AG04449 (cell line): ENCODE measurements around the gene RPL6.

Experiments used
- CTCF ChIA-PET: fragments of 350-600 bp; formaldehyde crosslinking; extraction: SDS; loops from one replicate; lab custom pipeline; 2021; ENCODE audit warnings: antibody characterized with exemption; lab: Yijun Ruan, JAX
- POLR2A ChIA-PET: fragments of 400-600, 350-600 bp; formaldehyde crosslinking; extraction: SDS; loops from one replicate; lab custom pipeline; 2020; ENCODE audit warnings: antibody characterized with exemption, inconsistent platforms; lab: Yijun Ruan, JAX
- DNase-seq: peaks from one replicate; pipeline ENCODE4 v3.0.0-alpha.2; 2010; ENCODE audit warnings: low read depth, low spot score
- H3K4me3 ChIP-seq: 2 replicates; pipeline ENCODE4 v1.5.1; 2011; ENCODE audit warnings: low read depth, mild to moderate bottlenecking, control low read depth, low read length
- CTCF ChIP-seq: IDR thresholded peaks from one replicate; pipeline ENCODE4 v1.5.1; 2011; ENCODE audit warnings: mild to moderate bottlenecking, moderate library complexity, low read length, control low read depth, inconsistent platforms; ENCODE audit not compliant: insufficient read depth; ENCODE audit errors: missing control alignments

The RPL6 gene

GRCh38 chr12:112370868-112371510 is 38.4 kb downstream of the RPL6 start:
- no peak overlapping the region for H3K4me3 ChIP-seq
- ChIA-PET CTCF (interaction anchor here (0.6 to 1.2 kb wide), 2 partner anchors 9 to 27 kb away, joined by 3 read pairs; no protein-coding TSS in a partner anchor), POLR2A (interaction anchor here (0.7 kb wide), 1 partner anchor 93 kb away, joined by 3 read pairs; no protein-coding TSS in a partner anchor)
- no peak for DNase-seq
- TF ChIP-seq CTCF: no peak

- POLR2A ChIA-PET: no interaction called here
- H3K4me3 ChIP-seq: no peak overlapping the region
- no peak for TF ChIP-seq CTCF
- DNase-seq: no peak
- CTCF ChIA-PET: interaction anchor here (1.2 kb wide), 1 partner anchor 10 kb away, joined by 3 read pairs; no protein-coding TSS in a partner anchor
Measured at GRCh38 chr12:112370199-112370598, 39.2 kb downstream of the RPL6 start.

- no peak for TF ChIP-seq CTCF
- DNase-seq: no peak
- CTCF ChIA-PET: interaction anchor here (1.2 kb wide), 1 partner anchor 12 kb away, joined by 3 read pairs; no protein-coding TSS in a partner anchor
- POLR2A ChIA-PET: no interaction called here
- H3K4me3 ChIP-seq: no peak overlapping the region
Measured at GRCh38 chr12:112368856-112369255, 40.5 kb downstream of the RPL6 start.

DNA sequence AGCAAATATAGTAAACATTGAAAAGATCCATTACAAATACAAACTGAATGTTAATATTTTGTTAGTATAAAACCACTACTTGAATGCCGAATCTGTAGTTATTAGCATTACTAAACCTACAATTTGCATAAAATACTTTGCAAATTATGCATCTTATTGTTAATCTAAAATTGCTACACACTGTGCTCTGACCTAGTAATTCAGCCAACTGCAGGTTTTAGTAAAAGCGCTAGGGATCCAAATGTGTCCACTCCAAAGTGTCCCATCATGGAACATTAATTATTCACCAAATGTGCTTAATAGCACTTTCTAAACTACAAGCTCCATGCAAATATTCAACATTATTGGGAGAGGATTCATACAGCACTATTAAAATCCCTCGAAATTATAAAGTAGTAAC is 41.4 kb downstream of the RPL6 start:
- POLR2A ChIA-PET: no interaction called here
- H3K4me3 ChIP-seq: no peak overlapping the region
- CTCF ChIA-PET: interaction anchor here (1.0 to 1.2 kb wide), 2 partner anchors 13 to 73 kb away, joined by 3 read pairs; no protein-coding TSS in a partner anchor
- DNase-seq: no peak
- TF ChIP-seq CTCF: no peak

GRCh38 chr12:112362310-112362709 is 47.1 kb downstream of the RPL6 start:
- no peak overlapping the region for H3K4me3 ChIP-seq
- no peak for TF ChIP-seq CTCF
- no peak for DNase-seq
- ChIA-PET CTCF (no interaction called here), POLR2A (no interaction called here)

DNA sequence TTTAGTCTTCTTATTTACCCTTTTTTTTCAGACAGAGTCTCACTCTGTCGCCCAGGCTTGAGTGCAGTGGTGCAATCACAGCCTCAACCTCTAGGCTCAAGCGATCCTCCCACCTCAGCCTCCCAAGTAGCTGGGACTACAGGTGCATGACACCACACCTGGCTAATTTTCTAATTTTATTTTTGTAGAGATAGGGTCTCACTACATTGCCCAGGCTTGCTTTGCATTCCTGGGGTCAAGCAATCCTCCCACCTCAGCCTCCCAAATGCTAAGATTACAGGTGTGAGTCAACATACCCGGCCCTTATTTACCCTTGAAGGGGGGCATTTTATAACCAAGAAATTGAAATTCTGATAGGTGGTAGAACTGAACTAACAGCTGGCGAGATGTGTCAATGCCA is 48.1 kb downstream of the RPL6 start:
- POLR2A ChIA-PET: no interaction called here

More for the DNA sequence above, 48.1 kb downstream of the RPL6 start:
- H3K4me3 ChIP-seq: no peak overlapping the region
- no peak for TF ChIP-seq CTCF
- no peak for DNase-seq
- CTCF ChIA-PET: interaction anchor here (0.6 to 0.7 kb wide), 2 partner anchors 53 to 786 kb away, joined by 3 read pairs; no protein-coding TSS in a partner anchor
